ENCODE results near the gene GRAMD1C.

Gene GRAMD1C

DNA sequence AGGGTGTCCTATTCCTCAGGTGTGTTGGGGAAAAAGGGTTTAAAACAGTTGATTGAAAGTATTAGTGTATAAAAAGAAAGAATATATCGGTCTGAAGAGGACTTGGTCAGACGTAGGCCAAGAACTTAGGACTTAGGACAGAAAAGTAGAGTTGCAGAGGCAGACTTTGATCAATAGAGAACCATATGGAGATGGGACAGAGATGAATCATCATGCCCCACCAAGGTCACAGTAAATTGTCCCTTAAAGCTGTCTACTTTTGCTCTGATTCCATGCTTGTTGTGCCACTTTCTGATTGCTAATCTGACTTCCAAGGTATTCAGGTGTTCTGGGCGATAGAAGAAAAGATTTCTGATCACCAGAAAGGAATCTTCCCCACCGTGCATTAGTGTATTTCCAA lies 56.3 kb downstream of the GRAMD1C start:
- TF ChIP-seq, protein P1, sequence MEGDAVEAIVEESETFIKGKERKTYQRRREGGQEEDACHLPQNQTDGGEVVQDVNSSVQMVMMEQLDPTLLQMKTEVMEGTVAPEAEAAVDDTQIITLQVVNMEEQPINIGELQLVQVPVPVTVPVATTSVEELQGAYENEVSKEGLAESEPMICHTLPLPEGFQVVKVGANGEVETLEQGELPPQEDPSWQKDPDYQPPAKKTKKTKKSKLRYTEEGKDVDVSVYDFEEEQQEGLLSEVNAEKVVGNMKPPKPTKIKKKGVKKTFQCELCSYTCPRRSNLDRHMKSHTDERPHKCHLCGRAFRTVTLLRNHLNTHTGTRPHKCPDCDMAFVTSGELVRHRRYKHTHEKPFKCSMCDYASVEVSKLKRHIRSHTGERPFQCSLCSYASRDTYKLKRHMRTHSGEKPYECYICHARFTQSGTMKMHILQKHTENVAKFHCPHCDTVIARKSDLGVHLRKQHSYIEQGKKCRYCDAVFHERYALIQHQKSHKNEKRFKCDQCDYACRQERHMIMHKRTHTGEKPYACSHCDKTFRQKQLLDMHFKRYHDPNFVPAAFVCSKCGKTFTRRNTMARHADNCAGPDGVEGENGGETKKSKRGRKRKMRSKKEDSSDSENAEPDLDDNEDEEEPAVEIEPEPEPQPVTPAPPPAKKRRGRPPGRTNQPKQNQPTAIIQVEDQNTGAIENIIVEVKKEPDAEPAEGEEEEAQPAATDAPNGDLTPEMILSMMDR (conservative IDR thresholded peaks at IDR 0.05; ENCODE audit: low read depth, low read length) = no peak
- H3K4me3 ChIP-seq (ENCODE audit: low read depth, low read length) = no peak overlapping the region
- no peak for DNase-seq (ENCODE audit: low read depth)

DNA sequence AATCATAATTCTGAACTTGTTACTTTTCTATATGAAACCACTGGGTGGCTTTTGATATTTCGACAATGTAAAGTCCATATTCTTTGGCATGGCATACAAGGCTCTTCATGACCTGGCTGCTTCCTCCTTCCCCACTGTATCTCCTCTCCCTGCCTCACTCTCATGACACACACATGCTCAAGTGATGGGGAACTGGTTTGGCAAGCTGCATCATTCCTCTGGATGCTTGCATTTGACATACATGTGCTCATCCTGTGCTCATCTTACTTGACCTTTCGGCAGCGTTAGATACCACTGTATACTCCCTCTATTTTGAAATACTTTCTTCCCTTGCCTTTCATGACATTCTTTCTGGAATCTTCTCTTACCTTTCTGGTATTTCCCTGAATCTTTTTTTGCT lies 57.4 kb downstream of the GRAMD1C start:
- no peak overlapping the region for H3K4me3 ChIP-seq (ENCODE audit: low read depth, low read length)
- no peak for DNase-seq (ENCODE audit: low read depth)
- TF ChIP-seq, protein P1 (conservative IDR thresholded peaks at IDR 0.05; ENCODE audit: low read depth, low read length) = no peak

DNA sequence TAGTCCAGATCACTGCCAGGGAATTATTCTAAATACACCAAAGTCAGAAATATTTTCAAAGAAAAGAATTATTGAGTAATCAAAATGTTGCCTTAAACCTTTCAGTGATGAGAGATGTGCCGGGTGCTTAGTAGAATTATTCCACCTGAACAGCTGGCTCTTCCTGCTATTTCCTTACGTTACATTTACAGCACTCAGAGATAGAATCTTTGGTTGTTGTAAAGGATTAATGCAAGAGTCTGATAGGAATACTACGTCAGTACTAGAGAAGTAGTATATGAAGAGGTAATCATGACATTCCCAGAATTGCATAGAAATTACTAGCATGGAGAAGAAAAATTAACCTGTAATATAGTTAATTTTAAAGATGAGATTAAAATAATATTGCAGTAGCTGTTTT lies 58.3 kb downstream of the GRAMD1C start:
- no peak overlapping the region for H3K4me3 ChIP-seq (ENCODE audit: low read depth, low read length)
- TF ChIP-seq, protein P1 (conservative IDR thresholded peaks at IDR 0.05; ENCODE audit: low read depth, low read length) = no peak
- no peak for DNase-seq (ENCODE audit: low read depth)

DNA sequence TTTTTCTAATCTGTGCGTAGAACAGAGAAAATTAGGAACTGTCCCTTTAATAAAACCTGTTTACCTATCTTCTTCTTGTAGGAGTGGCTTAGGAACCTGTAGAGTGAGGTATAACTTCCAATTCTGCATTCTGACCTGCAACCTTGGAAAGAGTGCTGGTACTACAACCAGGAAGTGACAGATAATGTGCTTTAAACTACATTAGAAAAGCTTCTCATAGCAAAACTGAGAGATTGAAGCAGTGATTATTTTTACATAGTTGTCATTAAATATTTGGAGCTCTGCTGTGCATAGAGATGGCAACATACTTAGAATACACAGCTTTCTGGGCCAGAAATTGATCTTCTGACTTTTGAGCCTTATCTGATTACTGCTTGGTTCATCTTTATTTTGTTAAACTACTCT lies 58.8 kb downstream of the GRAMD1C start:
- DNase-seq (ENCODE audit: low read depth) = no peak
- TF ChIP-seq, protein P1 (conservative IDR thresholded peaks at IDR 0.05; ENCODE audit: low read depth, low read length) = no peak
- H3K4me3 ChIP-seq (ENCODE audit: low read depth, low read length) = no peak overlapping the region

DNA sequence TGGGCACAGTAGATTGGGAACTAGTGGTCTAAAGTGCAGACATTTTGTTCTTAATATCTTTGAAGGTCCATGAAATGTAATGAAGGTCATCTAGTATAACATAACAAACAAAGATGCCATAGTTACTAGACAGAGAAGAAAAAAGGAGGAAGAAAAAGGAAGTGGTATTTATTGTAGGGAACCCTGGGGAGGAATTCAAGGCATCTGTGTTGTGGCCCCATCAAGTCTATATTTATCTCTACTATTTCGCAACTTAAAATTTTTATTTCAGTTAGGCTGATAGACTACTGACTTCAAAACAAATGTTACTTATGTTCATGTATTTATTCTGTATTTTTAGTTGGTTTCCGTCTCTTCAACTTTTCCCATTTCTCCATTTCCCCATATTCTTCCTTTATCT lies 60.3 kb downstream of the GRAMD1C start:
- TF ChIP-seq, protein P1 (conservative IDR thresholded peaks at IDR 0.05; ENCODE audit: low read depth, low read length) = no peak
- DNase-seq (ENCODE audit: low read depth) = peak; percentile 86
- no peak overlapping the region for H3K4me3 ChIP-seq (ENCODE audit: low read depth, low read length)

DNA sequence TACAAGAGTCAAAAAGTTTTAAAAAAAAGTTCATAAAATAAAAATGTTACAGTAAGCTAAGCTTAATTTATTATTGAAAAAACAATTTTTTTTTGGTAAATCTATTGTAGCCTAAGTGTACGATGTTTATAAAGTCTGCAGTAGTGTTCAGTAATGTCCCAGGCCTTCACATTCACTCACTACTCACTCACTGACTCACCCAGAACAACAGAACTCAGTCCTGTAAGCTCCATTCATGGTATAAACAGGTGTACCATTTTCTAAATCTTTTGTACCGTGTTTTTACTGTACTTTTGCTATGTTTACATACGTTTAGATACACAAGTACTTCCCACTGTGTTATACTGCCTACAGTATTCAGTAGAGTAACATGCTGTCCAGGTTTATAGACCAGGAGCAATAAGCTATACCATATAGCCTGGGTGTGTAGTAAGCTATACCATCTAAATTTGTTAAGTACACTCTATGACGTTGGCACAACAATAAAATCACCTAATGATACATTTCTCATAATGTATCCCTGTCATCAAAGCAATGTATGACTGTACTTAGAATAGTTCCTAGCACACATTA lies 68.1 kb downstream of the GRAMD1C start:
- TF ChIP-seq, protein P1 (conservative IDR thresholded peaks at IDR 0.05; ENCODE audit: low read depth, low read length) = no peak
- no peak for DNase-seq (ENCODE audit: low read depth)

DNA sequence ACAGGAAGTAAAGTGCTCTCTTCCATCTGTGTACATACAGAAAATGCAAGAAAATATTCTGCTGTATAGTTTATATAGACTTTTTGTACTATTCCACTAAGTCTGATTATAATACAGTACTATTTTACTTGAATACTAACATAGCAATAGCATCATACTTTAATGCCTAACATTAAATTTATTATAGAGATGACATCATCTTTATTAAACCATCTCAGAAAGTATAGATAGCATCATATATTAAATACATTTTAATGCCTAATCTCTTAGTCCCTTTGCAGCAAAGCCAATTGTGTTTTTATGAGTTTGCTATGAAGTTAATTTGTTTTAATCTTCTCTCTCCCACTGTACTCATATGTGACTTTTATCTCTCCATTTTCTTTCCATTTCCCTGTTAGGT lies 69.5 kb downstream of the GRAMD1C start:
- DNase-seq (ENCODE audit: low read depth) = no peak
- H3K4me3 ChIP-seq (ENCODE audit: low read depth, low read length) = no peak overlapping the region
- TF ChIP-seq, protein P1 (conservative IDR thresholded peaks at IDR 0.05; ENCODE audit: low read depth, low read length) = no peak

More for the DNA sequence above, 68.1 kb downstream of the GRAMD1C start:
- H3K4me3 ChIP-seq (ENCODE audit: low read depth, low read length) = no peak overlapping the region
